Peyer's patch (tissue), 4 donors: ENCODE results near the gene BBS9.

Experiments used
- CTCF ChIP-seq, 6 experiments: fragments of 450-650 bp in 4 of 6; fragments of 200-600 bp in 2 of 6; sonication (generic) in 1 of 6; IDR thresholded peaks; one replicate each; pipeline ENCODE4 v1.5.1; 2017 to 2019; ENCODE audit warnings: antibody characterized with exemption in 6 of 6, mild to moderate bottlenecking in 3 of 6, moderate library complexity in 1 of 6
- POLR2A ChIP-seq, 2 donors: fragments of 450-650 bp; IDR thresholded peaks; one replicate each; pipeline ENCODE4 v1.5.1; 2017; ENCODE audit warnings: antibody characterized with exemption in 2 of 2, mild to moderate bottlenecking in 2 of 2, moderate library complexity in 2 of 2

GRCh38 chr7:33632840-33633525, 503.6 kb downstream of the BBS9 start:
- TF ChIP-seq CTCF (IDR thresholded peaks at IDR 0.05) (no peak), POLR2A (IDR thresholded peaks at IDR 0.05) (no peak)
